Smooth muscle cell (in vitro differentiated cells): ENCODE results near the gene SOCS4. TPM values are rescaled to one million over a fixed set of nuclear protein-coding genes. Genes with fewer than 3 reads are reported as not detected.

Experiments
- DNase-seq: peaks from one replicate; lab custom pipeline; 2025; ENCODE audit not compliant: unreplicated experiment; lab: John Stamatoyannopoulos, UW
- H2AFZ ChIP-seq: fragments of 200-600 bp; sonication (generic); 2 replicates; pipeline ENCODE4 v1.6.0; 2016; ENCODE audit warnings: antibody characterized with exemption, low read depth, mild to moderate bottlenecking
- H3F3A ChIP-seq: fragments of 200-600 bp; sonication (generic); 2 replicates; pipeline ENCODE4 v1.6.0; 2017; ENCODE audit warnings: antibody characterized with exemption, low read depth
- H3K27ac ChIP-seq: fragments of 200-600 bp; sonication (generic); 2 replicates; pipeline ENCODE4 v1.5.1; 2016; ENCODE audit warnings: low read depth, mild to moderate bottlenecking
- H3K27me3 ChIP-seq: fragments of 200-600 bp; sonication (generic); 2 replicates; pipeline ENCODE4 v1.6.1; 2016; ENCODE audit warnings: low read depth, mild to moderate bottlenecking
- H3K36me3 ChIP-seq: fragments of 200-600 bp; sonication (generic); 2 replicates; pipeline ENCODE4 v1.5.1; 2016; ENCODE audit warnings: low read depth
- H3K4me1 ChIP-seq: fragments of 200-600 bp; sonication (generic); 2 replicates; pipeline ENCODE4 v1.5.1; 2016; ENCODE audit warnings: low read depth
- H3K4me2 ChIP-seq: fragments of 200-600 bp; sonication (generic); 2 replicates; pipeline ENCODE4 v1.6.0; 2016; ENCODE audit warnings: mild to moderate bottlenecking
- H3K4me3 ChIP-seq: fragments of 200-600 bp; sonication (generic); 2 replicates; pipeline ENCODE4 v1.5.1; 2016; ENCODE audit warnings: mild to moderate bottlenecking
- H3K79me2 ChIP-seq: fragments of 200-600 bp; sonication (generic); 2 replicates; pipeline ENCODE4 v1.6.0; 2016; ENCODE audit warnings: low read depth, mild to moderate bottlenecking
- H3K9ac ChIP-seq: fragments of 200-600 bp; sonication (generic); 2 replicates; pipeline ENCODE4 v1.6.0; 2016; ENCODE audit warnings: low read depth
- H3K9me3 ChIP-seq: fragments of 200-600 bp; sonication (generic); replicated peaks from 2 replicates; pipeline ENCODE4 v1.5.1; 2016; ENCODE audit warnings: low read depth
- H4K20me1 ChIP-seq: fragments of 200-600 bp; sonication (generic); 2 replicates; pipeline ENCODE4 v1.6.0; 2016; ENCODE audit warnings: low read depth
- CTCF ChIP-seq: fragments of 200-600 bp; sonication (generic); IDR thresholded peaks from 2 replicates; pipeline ENCODE4 v1.5.1; 2017; ENCODE audit warnings: borderline replicate concordance, mild to moderate bottlenecking, antibody characterized with exemption; ENCODE audit not compliant: insufficient read depth, poor library complexity, severe bottlenecking
- WGBS: methylation state at CpG from one replicate; pipeline ENCODE4 v1.1.7; 2016; ENCODE audit warnings: low lambda C conversion rate; 5-methylcytosine and 5-hydroxymethylcytosine counted together
- polyA plus RNA-seq: library from polyadenylated mRNA; unstranded; fragments of >200 nt; fragmentation: Nextera tagmentation; extraction: Ambion mirVana; gene quantifications from 2 replicates; pipeline ENCODE4 v1.2.1, GENCODE V29; 2016
- total RNA-seq: library from RNA; depleted of rRNA; stranded (reverse); fragments of >200 nt; gene quantifications from 2 replicates; pipeline ENCODE4 v1.2.3, GENCODE V29; 2014

Gene SOCS4
- total and polyA plus RNA-seq, 2 experiments from 2014 or later = 3.8 to 19.6 TPM

GRCh38 chr14:55073856-55074255, 46.8 kb downstream of the SOCS4 start:
- no peaks in the 10 kb centered on the region for H3K9me3 ChIP-seq
- no peaks in the 10 kb centered on the region for H3K27me3 ChIP-seq
- peaks cover 22% of the 10 kb centered on the region for H3K4me1 ChIP-seq
- no peak overlapping the region for H3K9ac ChIP-seq
- no peak for TF ChIP-seq CTCF
- no peak overlapping the region for H2AFZ ChIP-seq
- WGBS = 41% methylated on average over 2 of the region's 2 CpGs
- peak overlapping the region; percentile 78 for H3K27ac ChIP-seq
- DNase-seq = no peak
- no peaks in the 10 kb centered on the region for H3K36me3 ChIP-seq
- H3F3A ChIP-seq = peaks cover 11% of the 10 kb centered on the region
- no peak overlapping the region for H3K4me3 ChIP-seq
- peak overlapping the region; percentile 50 for H3K4me2 ChIP-seq
- H3K79me2 ChIP-seq = no peaks in the 10 kb centered on the region
- H4K20me1 ChIP-seq = peaks cover 4% of the 10 kb centered on the region

GRCh38 chr14:55074662-55075061, 47.6 kb downstream of the SOCS4 start:
- Histone ChIP-seq H3K79me2 (no peaks in the 10 kb centered on the region), H3K4me3 (no peak overlapping the region), H3K9ac (no peak overlapping the region), H2AFZ (no peak overlapping the region), H3K27me3 (no peaks in the 10 kb centered on the region), H3K4me1 (peaks cover 22% of the 10 kb centered on the region), H3K27ac (peak overlapping the region; percentile 78), H4K20me1 (peaks cover under 1% of the 10 kb centered on the region), H3K9me3 (no peaks in the 10 kb centered on the region), H3K36me3 (no peaks in the 10 kb centered on the region), H3K4me2 (no peak overlapping the region), H3F3A (peaks cover 9% of the 10 kb centered on the region)
- 63% methylated on average over 5 of the region's 5 CpGs for WGBS
- DNase-seq = no peak
- TF ChIP-seq CTCF = no peak

DNA sequence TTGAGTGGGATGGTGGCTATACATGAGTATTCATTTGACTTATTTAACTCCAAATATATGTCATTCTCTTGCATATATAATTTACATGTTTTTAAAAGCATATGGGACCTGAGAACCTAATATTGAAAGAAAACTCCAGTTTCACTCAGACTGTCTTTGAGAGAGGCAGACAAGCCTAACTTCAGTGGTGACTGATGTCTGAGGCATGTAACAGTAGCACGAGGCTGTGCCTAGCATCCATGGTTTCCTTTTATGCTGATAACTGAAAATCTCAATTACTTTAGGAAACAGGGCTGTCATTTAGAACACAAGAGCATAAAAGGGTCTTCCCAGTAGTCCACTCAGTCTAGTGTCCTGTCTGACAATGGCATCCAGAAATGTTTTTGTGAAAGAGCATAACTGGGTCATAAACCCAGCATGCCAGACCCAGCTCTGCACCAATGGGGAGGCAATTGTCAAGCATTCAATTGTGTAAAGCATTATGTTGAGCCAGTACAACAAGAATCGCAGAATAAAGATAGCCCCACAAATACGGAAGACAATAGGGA, 48.7 kb downstream of the SOCS4 start:
- WGBS = 66% methylated on average over 3 of the region's 3 CpGs
- peak overlapping the region; percentile 40 for H3K9ac ChIP-seq
- H3K4me2 ChIP-seq = peak overlapping the region; percentile 62
- H3K36me3 ChIP-seq = no peaks in the 10 kb centered on the region
- peaks cover 22% of the 10 kb centered on the region for H3K4me1 ChIP-seq
- no peaks in the 10 kb centered on the region for H3K27me3 ChIP-seq
- H4K20me1 ChIP-seq = no peaks in the 10 kb centered on the region
- no peaks in the 10 kb centered on the region for H3K79me2 ChIP-seq
- H3K27ac ChIP-seq = peak overlapping the region; percentile 78
- no peaks in the 10 kb centered on the region for H3K9me3 ChIP-seq
- no peak overlapping the region for H2AFZ ChIP-seq
- H3K4me3 ChIP-seq = no peak overlapping the region
- peaks cover 2% of the 10 kb centered on the region for H3F3A ChIP-seq
- TF ChIP-seq CTCF = no peak
- DNase-seq = no peak
